Measurements from ENCODE around the gene SLIT3. TPM values are rescaled to one million over a fixed set of nuclear protein-coding genes. Genes with fewer than 3 reads are reported as not detected.

SLIT3 gene
- total RNA-seq, 2 experiments from 2014 or later = not detected

- H3K4me1 Mint-ChIP-seq (ENCODE audit: low read depth) = no peaks in the 10 kb centered on the region
- no peaks in the 10 kb centered on the region for H3K4me1 ChIP-seq (ENCODE audit: insufficient read depth, low read length)
- H3K36me3 Mint-ChIP-seq (ENCODE audit: low read depth) = no peaks in the 10 kb centered on the region
- H3K9me3 ChIP-seq (ENCODE audit: control insufficient read depth in 1 of 2, insufficient read depth in 1 of 2, low read length in 2 of 2) = no peaks in the 10 kb centered on the region
- TF ChIP-seq CTCF (IDR thresholded peaks at IDR 0.05) = no peak
- H3K4me3 ChIP-seq (ENCODE audit: low read length) = no peak overlapping the region
- intact Hi-C loops (cut with DNase I, micrococcal nuclease) = no loop called here
- ChIA-PET POLR2A (no interaction called here), CTCF (no interaction called here)
- ATAC-seq (ENCODE audit: poor library complexity) = no peak
- peaks cover 0 to 3% of the 10 kb centered on the region in 2 experiments for H3K27me3 ChIP-seq (ENCODE audit: control insufficient read depth in 1 of 2, insufficient read depth in 2 of 2, low read length in 2 of 2)
- peaks cover 21% of the 10 kb centered on the region for H3K27me3 Mint-ChIP-seq
- no peak for DNase-seq
- no peaks in the 10 kb centered on the region for H3K36me3 ChIP-seq (ENCODE audit: insufficient read depth, low read length)
- H3K27ac ChIP-seq (ENCODE audit: low read depth in 1 of 2, low read length in 2 of 2) = no peak overlapping the region
- H3K4me3 Mint-ChIP-seq = no peak overlapping the region
- no peak overlapping the region for H3K27ac Mint-ChIP-seq
- no peaks in the 10 kb centered on the region for H3K9me3 Mint-ChIP-seq
Measured at GRCh38 chr5:168878135-168878745, 422.7 kb downstream of the SLIT3 start.

GRCh38 chr5:168877132-168877892 lies 423.6 kb downstream of the SLIT3 start:
- Mint-ChIP-seq H3K27ac (no peak overlapping the region), H3K9me3 (no peaks in the 10 kb centered on the region), H3K27me3 (peaks cover 21% of the 10 kb centered on the region), H3K4me1 (ENCODE audit: low read depth) (no peaks in the 10 kb centered on the region), H3K36me3 (ENCODE audit: low read depth) (no peaks in the 10 kb centered on the region), H3K4me3 (no peak overlapping the region)
- POLR2A ChIA-PET = no interaction called here
- intact Hi-C loops (cut with DNase I, micrococcal nuclease) = no loop called here
- DNase-seq (no peak), ATAC-seq (ENCODE audit: poor library complexity) (no peak)
- CTCF ChIA-PET = interaction anchor here (0.9 kb wide), 1 partner anchor 35 kb away, joined by 3 read pairs; no protein-coding TSS in a partner anchor
- Histone ChIP-seq H3K9me3 (ENCODE audit: control insufficient read depth in 1 of 2, insufficient read depth in 1 of 2, low read length in 2 of 2) (no peaks in the 10 kb centered on the region), H3K27me3 (ENCODE audit: control insufficient read depth in 1 of 2, insufficient read depth in 2 of 2, low read length in 2 of 2) (peaks cover 0 to 3% of the 10 kb centered on the region in 2 experiments), H3K4me3 (ENCODE audit: low read length) (no peak overlapping the region), H3K27ac (ENCODE audit: low read depth in 1 of 2, low read length in 2 of 2) (no peak overlapping the region), H3K4me1 (ENCODE audit: insufficient read depth, low read length) (no peaks in the 10 kb centered on the region), H3K36me3 (ENCODE audit: insufficient read depth, low read length) (no peaks in the 10 kb centered on the region)
- no peak for TF ChIP-seq CTCF (IDR thresholded peaks at IDR 0.05)

GRCh38 chr5:168876419-168876818 lies 424.5 kb downstream of the SLIT3 start:
- Mint-ChIP-seq H3K4me3 (no peak overlapping the region), H3K36me3 (ENCODE audit: low read depth) (no peaks in the 10 kb centered on the region), H3K27me3 (peaks cover 21% of the 10 kb centered on the region), H3K4me1 (ENCODE audit: low read depth) (no peaks in the 10 kb centered on the region), H3K27ac (no peak overlapping the region), H3K9me3 (no peaks in the 10 kb centered on the region)
- POLR2A ChIA-PET = no interaction called here
- intact Hi-C loops (cut with DNase I, micrococcal nuclease) = no loop called here
- no peak for TF ChIP-seq CTCF (IDR thresholded peaks at IDR 0.05)
- Histone ChIP-seq H3K27me3 (ENCODE audit: control insufficient read depth in 1 of 2, insufficient read depth in 2 of 2, low read length in 2 of 2) (peaks cover 0 to 2% of the 10 kb centered on the region in 2 experiments), H3K27ac (ENCODE audit: low read depth in 1 of 2, low read length in 2 of 2) (no peak overlapping the region), H3K9me3 (ENCODE audit: control insufficient read depth in 1 of 2, insufficient read depth in 1 of 2, low read length in 2 of 2) (no peaks in the 10 kb centered on the region), H3K4me3 (ENCODE audit: low read length) (no peak overlapping the region), H3K36me3 (ENCODE audit: insufficient read depth, low read length) (no peaks in the 10 kb centered on the region), H3K4me1 (ENCODE audit: insufficient read depth, low read length) (no peaks in the 10 kb centered on the region)
- DNase-seq = no peak
- ATAC-seq (ENCODE audit: poor library complexity) = no peak
- CTCF ChIA-PET = interaction anchor here (0.9 kb wide), 1 partner anchor 35 kb away, joined by 3 read pairs; no protein-coding TSS in a partner anchor
